Nucleus accumbens (tissue), 56 donors: Measurements from ENCODE around the gene SLC16A4.
"Not testable (repeated sequence)": the region's sequence is repeated elsewhere in the genome, so short reads cannot be mapped to it uniquely, and the experiment has no call there.

Source experiments
- DNase-seq, 56 donors: peaks; one replicate each; lab custom pipeline; 2025; lab: John Stamatoyannopoulos, UW

The SLC16A4 gene

DNA sequence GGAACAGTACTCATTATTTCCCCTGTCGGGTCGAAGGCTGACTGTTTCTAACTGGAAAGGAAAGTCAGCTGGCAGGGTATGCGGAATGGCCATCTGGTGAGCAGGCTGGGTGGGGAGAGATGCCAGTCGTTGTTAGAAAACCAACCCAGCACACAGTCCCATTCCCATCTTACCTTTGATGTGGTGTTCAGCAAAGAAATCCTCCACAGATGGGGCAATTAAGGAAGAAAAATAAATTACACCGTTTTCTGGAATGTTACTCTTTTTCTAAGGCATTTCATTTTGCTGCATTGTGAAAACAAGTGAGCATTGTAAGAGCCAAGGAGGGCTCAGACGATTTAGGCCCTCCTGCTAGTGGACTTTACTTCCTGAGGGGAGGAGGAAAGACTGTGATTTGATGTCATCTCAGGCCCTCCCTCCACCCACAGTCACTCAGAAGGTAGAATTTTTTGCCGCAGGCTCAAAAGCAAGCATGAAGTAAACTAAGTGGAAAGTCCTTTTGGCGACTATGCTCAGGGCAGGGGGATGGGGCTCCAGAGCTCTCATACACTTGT is at the start of gene SLC16A4:
Gene SLC16A4 (minus strand): TSS at position 335 of the 554 bp plus-strand sequence. CDS start 1,703 bp downstream, outside the sequence.
- DNase-seq, result no peak

DNA sequence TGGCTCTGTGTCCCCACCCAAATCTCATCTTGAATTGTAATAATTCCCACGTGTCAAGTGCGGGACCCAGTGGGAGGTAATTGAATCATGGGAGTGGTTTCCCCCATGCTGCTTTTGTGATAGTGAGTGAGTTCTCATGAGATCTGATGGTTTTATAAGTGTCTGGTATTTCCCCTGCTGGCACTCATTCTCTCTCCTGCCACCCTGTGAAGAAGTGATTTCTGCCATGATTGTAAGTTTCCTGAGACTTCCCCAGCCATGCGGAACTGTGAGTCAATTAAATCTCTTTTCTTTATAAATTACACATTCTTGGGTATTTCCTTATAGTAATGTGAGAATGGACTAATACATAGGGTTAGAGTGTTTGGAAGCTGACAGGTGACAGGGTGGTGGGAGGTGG is 49.0 kb upstream of the SLC16A4 start:
- DNase-seq, result not testable (repeated sequence)

- DNase-seq, result no peak
These were observed 48.1 kb upstream of the SLC16A4 start for GRCh38 chr1:110438893-110439292.

DNA sequence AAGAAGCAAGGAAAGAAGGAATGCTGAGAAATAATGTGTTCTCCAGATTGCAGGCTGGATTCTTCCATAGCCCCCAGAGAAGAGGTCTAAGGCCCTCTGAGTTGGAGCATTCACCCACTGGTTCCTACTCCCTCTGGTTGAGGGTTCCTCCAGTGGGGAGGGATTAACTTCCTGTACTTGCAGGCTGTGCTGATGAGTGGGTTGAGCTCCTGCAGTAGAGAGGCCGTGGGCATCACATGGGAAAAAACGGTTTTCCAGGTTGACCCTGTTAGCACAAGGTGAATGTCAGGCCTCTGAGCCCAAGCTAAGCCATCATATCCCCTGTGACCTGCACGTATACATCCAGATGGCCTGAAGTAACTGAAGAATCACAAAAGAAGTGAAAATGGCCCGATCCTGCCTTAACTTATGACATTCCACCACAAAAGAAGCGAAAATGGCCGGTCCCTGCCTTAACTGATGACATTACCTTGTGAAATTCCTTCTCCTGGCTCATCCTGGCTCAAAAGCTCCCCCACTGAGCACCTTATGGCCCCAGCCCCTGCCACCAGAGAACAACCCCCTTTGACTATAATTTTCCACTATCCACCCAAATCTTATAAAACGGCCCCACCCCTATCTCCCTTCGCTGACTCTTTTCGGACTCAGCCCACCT is 46.9 kb upstream of the SLC16A4 start:
- not testable (repeated sequence) for DNase-seq

GRCh38 chr1:110436635-110437034 is 45.8 kb upstream of the SLC16A4 start:
- no peak for DNase-seq

GRCh38 chr1:110434946-110435345 is 44.1 kb upstream of the SLC16A4 start:
- no peak for DNase-seq

GRCh38 chr1:110433803-110434202 is 43.0 kb upstream of the SLC16A4 start:
- peak in 2 of 56 donors; percentile 21 to 35 for DNase-seq

DNA sequence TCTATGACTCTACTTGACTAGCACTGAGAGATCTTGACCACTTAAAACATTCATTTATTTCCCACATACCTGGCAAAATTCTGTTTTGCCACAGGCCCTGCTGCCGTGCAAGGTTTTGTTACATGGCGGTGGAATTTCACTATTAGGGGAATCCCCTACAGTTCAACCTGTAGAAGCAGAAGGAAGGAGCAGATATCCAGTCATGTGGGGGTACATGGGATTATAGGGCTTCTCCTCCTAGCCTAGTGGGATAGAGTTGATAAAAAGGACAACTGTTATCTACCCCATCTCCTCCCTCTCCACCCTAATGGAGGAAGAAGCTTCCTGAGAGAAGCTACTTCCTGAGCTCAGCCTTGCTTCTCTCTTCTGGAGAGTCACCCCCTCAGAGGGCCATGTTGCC is 42.4 kb upstream of the SLC16A4 start:
- DNase-seq, result no peak

DNA sequence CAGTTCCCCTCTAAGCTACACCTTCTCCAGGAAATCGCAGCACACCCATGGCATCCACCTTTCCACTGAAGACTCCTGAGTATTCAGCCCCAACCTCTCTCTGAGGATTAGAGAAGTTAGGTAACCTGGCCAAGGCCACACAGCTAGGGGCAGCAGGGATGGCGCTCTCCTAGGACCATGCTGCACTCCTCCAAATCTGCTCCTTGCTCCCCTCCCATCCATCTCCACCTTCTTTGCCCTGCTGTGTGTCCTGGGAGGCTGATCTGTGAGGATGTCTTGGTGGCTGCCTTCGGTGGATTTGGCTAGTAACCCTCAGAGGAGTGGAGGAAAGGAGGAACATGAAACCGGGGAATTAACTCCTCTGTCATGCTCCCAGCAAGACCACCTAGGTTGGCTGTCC is 40.1 kb upstream of the SLC16A4 start:
- no peak for DNase-seq

GRCh38 chr1:110430366-110430765 is 39.5 kb upstream of the SLC16A4 start:
- DNase-seq, result no peak

GRCh38 chr1:110428946-110429345 is 38.1 kb upstream of the SLC16A4 start:
- no peak for DNase-seq

DNA sequence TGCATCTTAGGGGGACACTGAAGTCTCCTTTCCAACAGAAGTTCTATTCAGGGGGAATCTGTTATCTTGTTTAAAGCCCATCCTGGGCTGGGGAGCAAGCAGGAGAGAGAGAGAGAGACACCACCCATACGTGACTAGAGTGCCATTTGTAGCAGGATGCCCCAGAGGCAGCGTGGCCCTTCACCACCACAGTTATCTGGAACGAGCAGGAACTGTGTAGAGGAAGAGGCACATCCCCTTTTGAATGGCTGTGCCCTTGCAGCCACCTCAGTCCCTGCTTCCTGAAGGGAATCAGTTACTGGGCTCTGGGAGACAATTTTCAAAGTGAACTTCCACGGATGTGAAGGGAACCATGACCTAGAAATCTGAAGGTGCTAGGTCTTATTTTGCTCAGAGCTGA is 36.0 kb upstream of the SLC16A4 start:
- no peak for DNase-seq

DNA sequence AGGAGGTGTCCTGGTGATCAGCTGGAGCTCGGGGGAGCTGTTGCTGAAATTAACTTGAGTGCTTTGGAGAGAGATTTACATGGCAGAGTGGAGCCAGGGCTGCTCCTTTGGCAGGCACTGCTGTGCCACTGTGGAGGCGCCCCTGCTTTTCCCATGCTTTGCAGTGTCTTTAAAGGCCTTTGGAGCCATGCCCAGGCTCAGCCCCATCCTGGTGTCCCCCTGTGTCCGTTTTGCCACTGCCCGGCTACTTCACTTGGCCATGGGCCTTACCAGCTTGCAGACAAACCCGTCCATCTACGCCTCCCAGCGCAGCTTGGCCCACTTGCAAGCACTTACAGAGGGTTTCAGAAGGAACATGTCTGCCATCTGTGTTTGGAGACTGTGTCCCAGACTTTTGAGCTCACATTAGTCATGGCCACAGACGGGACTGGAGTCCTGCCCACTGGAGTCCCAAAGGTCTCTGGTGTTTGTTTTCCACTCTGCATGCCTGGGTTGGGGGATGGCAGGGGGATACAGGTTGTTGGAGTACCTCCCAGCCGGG is 34.9 kb upstream of the SLC16A4 start:
- DNase-seq, result peak in 28 of 56 donors; percentile 2 to 44 (median 12)

- DNase-seq, result no peak
These were observed 34.1 kb upstream of the SLC16A4 start for GRCh38 chr1:110424699-110425611.

DNA sequence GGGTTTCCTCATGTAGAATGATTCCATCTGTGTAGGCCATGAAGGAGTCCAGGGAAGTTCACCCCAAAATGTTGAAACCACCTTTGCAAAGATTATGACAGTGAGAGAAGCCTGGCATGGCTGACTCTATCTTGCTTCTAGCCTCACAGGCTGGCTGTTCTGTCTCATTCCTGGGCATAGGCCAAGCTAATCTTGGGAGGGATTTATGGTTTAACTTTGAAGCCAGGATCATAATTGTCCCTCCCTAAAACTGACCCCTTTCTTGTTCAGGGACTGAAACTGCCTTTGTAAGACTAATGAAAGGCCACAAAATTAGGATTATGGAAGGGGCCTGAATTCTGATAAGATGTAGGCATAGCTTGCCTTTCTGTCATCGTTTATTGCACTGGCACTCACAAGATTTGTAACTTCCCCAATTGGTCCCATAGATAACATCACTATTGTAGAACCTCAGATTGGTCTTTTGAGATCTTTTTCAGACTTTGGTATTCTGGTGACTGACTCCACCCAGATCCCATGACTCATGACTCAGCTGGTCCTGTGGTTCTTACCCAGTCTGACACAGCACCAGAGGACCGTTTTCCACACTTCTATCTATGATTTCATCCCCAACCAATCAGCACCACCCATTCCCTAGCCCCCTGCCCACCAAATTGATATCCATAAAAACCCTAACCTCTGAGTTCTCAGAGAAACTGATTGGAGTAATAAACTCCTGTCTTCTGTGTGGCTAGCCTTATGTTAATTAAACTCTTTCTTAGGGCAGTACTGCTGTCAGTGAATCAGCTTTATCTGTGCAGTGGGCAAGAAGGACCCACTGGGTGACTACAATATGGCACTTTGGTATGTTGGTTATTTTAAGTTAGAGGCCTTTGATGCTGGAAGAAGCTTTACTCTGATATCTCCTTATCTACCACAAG is 30.3 kb upstream of the SLC16A4 start:
- DNase-seq, result no peak

GRCh38 chr1:110420023-110420662 is 29.3 kb upstream of the SLC16A4 start:
- no peak for DNase-seq

- no peak for DNase-seq
These were observed 27.9 kb upstream of the SLC16A4 start for GRCh38 chr1:110418729-110419128.

- not testable (repeated sequence) for DNase-seq
These were observed 22.2 kb upstream of the SLC16A4 start for GRCh38 chr1:110413045-110413444.

- DNase-seq, result peak in 48 of 56 donors; percentile 6 to 78 (median 38)
These were observed 21.8 kb upstream of the SLC16A4 start for GRCh38 chr1:110412576-110412975.
